ENCODE data around the gene TAS2R8. TPM values are rescaled to one million over a fixed set of nuclear protein-coding genes. Genes with fewer than 3 reads are reported as not detected.

The TAS2R8 gene
- polyA plus RNA-seq, 12 donors, result not detected

Other genes with a start within 250 kb of the TAS2R8 start
- 10 to 100 TPM in 10 of 12 donors, not detected in 2; 19.7 to 37.6 (median 31.7) TPM for gene MAGOHB, start 193.7 kb downstream of the TAS2R8 start, polyA plus RNA-seq (ENCODE audit: insufficient read length in 12 of 12)
- gene STYK1, start 133.2 kb downstream of the TAS2R8 start, polyA plus RNA-seq (ENCODE audit: insufficient read length in 12 of 12), result under 1 TPM in 5 of 12 donors, not detected in 7; 0.08 to 0.65 (median 0.23) TPM
- 1,000 to 10,000 TPM in 3 of 12 donors, 100 to 1,000 TPM in 9; 554 to 1,254 (median 766) TPM for gene YBX3, start 84.0 kb downstream of the TAS2R8 start, polyA plus RNA-seq (ENCODE audit: insufficient read length in 12 of 12)
- gene TAS2R7, start 4.7 kb downstream of the TAS2R8 start, polyA plus RNA-seq (ENCODE audit: insufficient read length in 12 of 12), result not detected
- gene TAS2R9, start 2.9 kb upstream of the TAS2R8 start, polyA plus RNA-seq (ENCODE audit: insufficient read length in 12 of 12), result not detected
- gene TAS2R10, start 19.1 kb upstream of the TAS2R8 start, polyA plus RNA-seq (ENCODE audit: insufficient read length in 12 of 12), result 1 to 10 TPM in 6 of 12 donors, under 1 TPM in 4, not detected in 2; 0.26 to 2.0 (median 1.1) TPM
- 1 to 10 TPM in 10 of 12 donors, not detected in 2; 2.3 to 9.4 (median 4.3) TPM for gene PRR4, start 42.2 kb upstream of the TAS2R8 start, polyA plus RNA-seq (ENCODE audit: insufficient read length in 12 of 12)
- gene PRH1, start 77.0 kb upstream of the TAS2R8 start, polyA plus RNA-seq (ENCODE audit: insufficient read length in 12 of 12), result 10 to 100 TPM in 3 of 12 donors, 1 to 10 TPM in 7, not detected in 2; 4.9 to 16.0 (median 8.6) TPM
- under 1 TPM in 3 of 12 donors, not detected in 9; 0.11 to 0.22 (median 0.21) TPM for gene TAS2R13, start 102.3 kb upstream of the TAS2R8 start, polyA plus RNA-seq (ENCODE audit: insufficient read length in 12 of 12)
- gene PRH2, start 122.0 kb upstream of the TAS2R8 start, polyA plus RNA-seq (ENCODE audit: insufficient read length in 12 of 12), result under 1 TPM in 3 of 12 donors, not detected in 9; 0.26 to 0.45 (median 0.37) TPM
- 1 to 10 TPM in 10 of 12 donors, not detected in 2; 1.8 to 6.2 (median 3.3) TPM for gene TAS2R14, start 132.0 kb upstream of the TAS2R8 start, polyA plus RNA-seq (ENCODE audit: insufficient read length in 12 of 12)
- gene TAS2R50, start 179.6 kb upstream of the TAS2R8 start, polyA plus RNA-seq (ENCODE audit: insufficient read length in 12 of 12), result under 1 TPM in 1 of 12 donors, not detected in 11; 0.19 TPM
- 1 to 10 TPM in 6 of 12 donors, under 1 TPM in 4, not detected in 2; 0.54 to 3.7 (median 1.6) TPM for gene TAS2R20, start 191.0 kb upstream of the TAS2R8 start, polyA plus RNA-seq (ENCODE audit: insufficient read length in 12 of 12)
- gene TAS2R19, start 215.3 kb upstream of the TAS2R8 start, polyA plus RNA-seq (ENCODE audit: insufficient read length in 12 of 12), result 1 to 10 TPM in 8 of 12 donors, under 1 TPM in 2, not detected in 2; 0.50 to 3.4 (median 1.3) TPM
- 1 to 10 TPM in 5 of 12 donors, under 1 TPM in 5, not detected in 2; 0.63 to 2.3 (median 1.0) TPM for gene TAS2R31, start 224.1 kb upstream of the TAS2R8 start, polyA plus RNA-seq (ENCODE audit: insufficient read length in 12 of 12)